ENCODE data around the gene KCNJ3. TPM values are rescaled to one million over a fixed set of nuclear protein-coding genes. Genes with fewer than 3 reads are reported as not detected.
"Not testable (repeated sequence)": the region's sequence is repeated elsewhere in the genome, so short reads cannot be mapped to it uniquely, and the experiment has no call there.

KCNJ3 gene
- total RNA-seq, 1 experiment from 2014 or later = not detected

GRCh38 chr2:154836632-154837031 is 138.1 kb downstream of the KCNJ3 start:
- no peak for DNase-seq (ENCODE audit: extremely low read depth, low read depth)

GRCh38 chr2:154837035-154837434 is 138.5 kb downstream of the KCNJ3 start:
- no peak for DNase-seq (ENCODE audit: extremely low read depth, low read depth)

- no peak for DNase-seq (ENCODE audit: extremely low read depth, low read depth)
These were observed 146.0 kb downstream of the KCNJ3 start for GRCh38 chr2:154844513-154844912.

- no peak for DNase-seq (ENCODE audit: extremely low read depth, low read depth)
These were observed 148.3 kb downstream of the KCNJ3 start for GRCh38 chr2:154846842-154847241.

- no peak for DNase-seq (ENCODE audit: extremely low read depth, low read depth)
These were observed 151.0 kb downstream of the KCNJ3 start for GRCh38 chr2:154849482-154849881.

GRCh38 chr2:154850532-154850931 is 152.0 kb downstream of the KCNJ3 start:
- DNase-seq (ENCODE audit: extremely low read depth, low read depth) = no peak

- DNase-seq (ENCODE audit: extremely low read depth, low read depth) = no peak
These were observed 156.6 kb downstream of the KCNJ3 start for GRCh38 chr2:154855138-154855537.

GRCh38 chr2:154867151-154867550 is 168.7 kb downstream of the KCNJ3 start:
- DNase-seq (ENCODE audit: extremely low read depth, low read depth) = not testable (repeated sequence)

GRCh38 chr2:154875999-154876398 is 177.5 kb downstream of the KCNJ3 start:
- DNase-seq (ENCODE audit: extremely low read depth, low read depth) = no peak

- no peak for DNase-seq (ENCODE audit: extremely low read depth, low read depth)
These were observed 184.2 kb downstream of the KCNJ3 start for GRCh38 chr2:154882725-154883124.

GRCh38 chr2:154886316-154886715 is 187.8 kb downstream of the KCNJ3 start:
- no peak for DNase-seq (ENCODE audit: extremely low read depth, low read depth)

GRCh38 chr2:154898269-154898668 is 199.8 kb downstream of the KCNJ3 start:
- DNase-seq (ENCODE audit: extremely low read depth, low read depth) = no peak

GRCh38 chr2:154901063-154901462 is 202.6 kb downstream of the KCNJ3 start:
- no peak for DNase-seq (ENCODE audit: extremely low read depth, low read depth)

Data from NCI-H460 (cell line).